ENCODE measurements around the gene RADIL. TPM values are rescaled to one million over a fixed set of nuclear protein-coding genes. Genes with fewer than 3 reads are reported as not detected.

Gene RADIL
- total RNA-seq, 1 experiment from 2014 or later = 5.6 TPM

DNA sequence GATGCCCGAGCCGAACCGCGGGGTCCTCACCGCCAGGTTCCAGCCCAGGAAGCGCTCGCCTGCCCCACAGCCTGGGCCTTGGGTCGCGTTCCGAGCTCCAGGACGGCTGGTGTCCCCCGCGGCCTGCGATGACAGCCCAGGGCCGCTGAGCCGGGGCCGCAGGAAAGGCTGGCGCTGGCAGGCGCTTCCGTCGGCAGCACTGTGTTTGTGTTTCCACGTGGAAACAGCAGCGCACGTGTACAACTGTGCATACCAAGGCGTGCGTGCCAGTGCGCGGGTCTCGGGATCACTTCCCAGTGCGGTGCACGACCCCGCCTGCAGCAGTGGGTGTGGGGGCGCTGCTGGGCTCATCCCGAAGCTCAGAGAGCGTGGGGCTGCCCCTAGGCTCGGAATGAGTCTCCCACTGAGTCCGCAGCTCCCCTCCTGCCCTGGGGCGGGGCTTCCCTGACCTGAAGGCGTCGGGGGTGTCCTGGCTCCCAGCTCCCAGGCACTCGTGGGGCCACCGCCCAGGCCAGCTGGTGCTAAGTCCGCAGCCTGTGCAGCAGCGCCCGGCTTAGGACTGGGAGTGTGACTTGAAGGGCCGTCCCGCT is 90.9 kb downstream of the RADIL start:
- Histone ChIP-seq H3K79me2 (ENCODE audit: low read length) (no peaks in the 10 kb centered on the region), H3K27ac (ENCODE audit: low read length) (no peak overlapping the region), H2AFZ (ENCODE audit: low read length) (no peak overlapping the region), H3K9me2 (replicated peaks; ENCODE audit: low read length) (no peaks in the 10 kb centered on the region), H3K27me3 (ENCODE audit: low read length) (no peaks in the 10 kb centered on the region), H3K4me1 (ENCODE audit: insufficient read depth, low read length) (no peaks in the 10 kb centered on the region), H3K4me3 (ENCODE audit: low read length) (no peak overlapping the region), H3K9ac (ENCODE audit: low read length) (no peak overlapping the region), H3K4me2 (ENCODE audit: low read length) (no peak overlapping the region), H3K9me3 (ENCODE audit: low read length) (no peaks in the 10 kb centered on the region), H3K36me3 (ENCODE audit: low read depth, low read length) (peaks cover 4% of the 10 kb centered on the region; the same call in 1 of the 2 replicates), H4K20me1 (ENCODE audit: low read length) (no peaks in the 10 kb centered on the region), H3F3A (ENCODE audit: low read length, unreplicated experiment) (no peaks in the 10 kb centered on the region)
- ATAC-seq = no peak
- TF ChIP-seq, protein P1, sequence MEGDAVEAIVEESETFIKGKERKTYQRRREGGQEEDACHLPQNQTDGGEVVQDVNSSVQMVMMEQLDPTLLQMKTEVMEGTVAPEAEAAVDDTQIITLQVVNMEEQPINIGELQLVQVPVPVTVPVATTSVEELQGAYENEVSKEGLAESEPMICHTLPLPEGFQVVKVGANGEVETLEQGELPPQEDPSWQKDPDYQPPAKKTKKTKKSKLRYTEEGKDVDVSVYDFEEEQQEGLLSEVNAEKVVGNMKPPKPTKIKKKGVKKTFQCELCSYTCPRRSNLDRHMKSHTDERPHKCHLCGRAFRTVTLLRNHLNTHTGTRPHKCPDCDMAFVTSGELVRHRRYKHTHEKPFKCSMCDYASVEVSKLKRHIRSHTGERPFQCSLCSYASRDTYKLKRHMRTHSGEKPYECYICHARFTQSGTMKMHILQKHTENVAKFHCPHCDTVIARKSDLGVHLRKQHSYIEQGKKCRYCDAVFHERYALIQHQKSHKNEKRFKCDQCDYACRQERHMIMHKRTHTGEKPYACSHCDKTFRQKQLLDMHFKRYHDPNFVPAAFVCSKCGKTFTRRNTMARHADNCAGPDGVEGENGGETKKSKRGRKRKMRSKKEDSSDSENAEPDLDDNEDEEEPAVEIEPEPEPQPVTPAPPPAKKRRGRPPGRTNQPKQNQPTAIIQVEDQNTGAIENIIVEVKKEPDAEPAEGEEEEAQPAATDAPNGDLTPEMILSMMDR (conservative IDR thresholded peaks at IDR 0.05; ENCODE audit: low read depth, low read length) = no peak
- TF ChIP-seq EZH2phosphoT487 (IDR thresholded peaks at IDR 0.05; ENCODE audit: borderline replicate concordance, low read length) (no peak), EZH2 (IDR thresholded peaks at IDR 0.05; ENCODE audit: low read length, unreplicated experiment) (no peak)
- BruUV-seq (replicated peaks) = no TSS peak
- intact Hi-C loops (cut with micrococcal nuclease) = no loop called here
- CTCF ChIA-PET = interaction anchor here (1.2 kb wide), 1 partner anchor 90 kb away, joined by 3 read pairs; no protein-coding TSS in a partner anchor
- DNase-seq = no peak
- POLR2A ChIA-PET (ENCODE audit: unreplicated experiment) = no interaction called here

DNA sequence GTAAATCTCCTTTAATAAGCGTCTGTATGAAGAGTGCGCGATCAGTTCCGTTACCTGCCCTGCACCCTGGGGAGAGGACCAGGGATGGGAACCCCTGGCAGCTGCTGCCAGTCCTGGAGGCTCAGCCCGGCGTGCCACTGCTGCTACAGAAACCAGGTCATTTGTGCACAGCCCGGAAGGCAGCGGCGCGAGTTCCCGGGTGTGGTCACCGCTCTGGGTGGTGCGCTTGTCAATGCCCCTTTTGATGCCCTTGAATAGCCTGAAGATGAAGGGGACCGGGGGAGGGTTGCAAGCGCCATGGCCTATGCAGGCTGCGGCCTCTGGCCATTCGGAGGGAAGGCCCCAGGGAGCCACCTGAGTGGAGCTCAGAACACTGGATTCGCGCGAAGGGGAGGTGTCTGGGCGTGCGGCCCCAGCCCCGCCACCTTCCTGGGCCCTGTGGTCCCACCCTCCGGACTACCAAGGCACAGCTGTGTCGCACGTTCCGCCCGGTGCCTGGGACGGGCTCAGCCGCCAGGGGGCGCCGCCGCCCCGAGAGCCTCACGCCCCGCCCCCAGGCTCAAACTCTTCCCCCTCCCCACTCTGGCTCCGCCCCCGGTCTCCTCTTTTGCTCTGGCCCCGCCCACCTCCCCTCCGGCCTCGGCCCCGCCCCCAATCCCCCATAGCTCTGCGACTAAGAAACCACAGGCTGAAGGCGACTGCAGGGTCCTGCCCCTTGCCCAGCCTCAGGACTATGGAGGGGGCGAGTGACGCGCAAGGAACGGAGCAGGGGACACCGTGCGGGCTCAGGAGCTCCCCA is 91.6 kb downstream of the RADIL start:
- H3K27me3 ChIP-seq (ENCODE audit: low read length) = no peaks in the 10 kb centered on the region
- no peak for DNase-seq
- peak; percentile 27; the same call in 1 of the 2 replicates for ATAC-seq
- POLR2A ChIA-PET (ENCODE audit: unreplicated experiment) = no interaction called here
- TF ChIP-seq, protein P1 (conservative IDR thresholded peaks at IDR 0.05; ENCODE audit: low read depth, low read length) = peak; percentile 48
- no peak for TF ChIP-seq EZH2 (IDR thresholded peaks at IDR 0.05; ENCODE audit: low read length, unreplicated experiment)
- TF ChIP-seq EZH2phosphoT487 (IDR thresholded peaks at IDR 0.05; ENCODE audit: borderline replicate concordance, low read length) = no peak
- H3F3A ChIP-seq (ENCODE audit: low read length, unreplicated experiment) = no peaks in the 10 kb centered on the region
- intact Hi-C loops (cut with micrococcal nuclease) = no loop called here
- CTCF ChIA-PET = interaction anchor here (1.2 kb wide), 1 partner anchor 91 kb away, joined by 3 read pairs; no protein-coding TSS in a partner anchor
- H3K9ac ChIP-seq (ENCODE audit: low read length) = no peak overlapping the region
- no peak overlapping the region for H2AFZ ChIP-seq (ENCODE audit: low read length)
- H3K4me1 ChIP-seq (ENCODE audit: insufficient read depth, low read length) = no peaks in the 10 kb centered on the region
- H3K79me2 ChIP-seq (ENCODE audit: low read length) = no peaks in the 10 kb centered on the region
- peaks cover 4% of the 10 kb centered on the region; the same call in 1 of the 2 replicates for H3K36me3 ChIP-seq (ENCODE audit: low read depth, low read length)
- H3K9me3 ChIP-seq (ENCODE audit: low read length) = no peaks in the 10 kb centered on the region
- BruUV-seq (replicated peaks) = no TSS peak
- no peak overlapping the region for H3K4me3 ChIP-seq (ENCODE audit: low read length)
- H3K9me2 ChIP-seq (replicated peaks; ENCODE audit: low read length) = no peaks in the 10 kb centered on the region
- no peak overlapping the region for H3K4me2 ChIP-seq (ENCODE audit: low read length)
- no peaks in the 10 kb centered on the region for H4K20me1 ChIP-seq (ENCODE audit: low read length)
- H3K27ac ChIP-seq (ENCODE audit: low read length) = no peak overlapping the region

All from PC-3 (cell line).